HG02938 (cell line): ENCODE measurements around the gene CYP4F3.
"Not testable (repeated sequence)": the region's sequence is repeated elsewhere in the genome, so short reads cannot be mapped to it uniquely, and the experiment has no call there.

Experiments
- ATAC-seq: cut with Tn5 transposase; IDR thresholded peaks from one replicate; pipeline ENCODE4 v1.9.1; 2021; ENCODE audit warnings: mild to moderate bottlenecking, moderate library complexity; ENCODE audit not compliant: unreplicated experiment

The CYP4F3 gene

GRCh38 chr19:15666186-15666585 is 25.5 kb downstream of the CYP4F3 start:
- ATAC-seq: no peak

GRCh38 chr19:15666883-15667282 is 26.2 kb downstream of the CYP4F3 start:
- no peak for ATAC-seq

GRCh38 chr19:15669440-15669839 is 28.7 kb downstream of the CYP4F3 start:
- ATAC-seq: no peak

- ATAC-seq: no peak
Observed at GRCh38 chr19:15669891-15670290, 29.2 kb downstream of the CYP4F3 start.

- no peak for ATAC-seq
Observed at GRCh38 chr19:15671237-15671821, 30.6 kb downstream of the CYP4F3 start.

- no peak for ATAC-seq
Observed at GRCh38 chr19:15671891-15672579, 31.3 kb downstream of the CYP4F3 start.

- no peak for ATAC-seq
Observed at GRCh38 chr19:15672580-15673175, 32.0 kb downstream of the CYP4F3 start, which contains the start of gene CYP4F12. CYP4F12 (plus strand) TSS chr19:15673087; CDS start chr19:15673530, 443 bp downstream.

- ATAC-seq: no peak
Observed at GRCh38 chr19:15673176-15673654, 32.5 kb downstream of the CYP4F3 start.

GRCh38 chr19:15675560-15675959 is 34.9 kb downstream of the CYP4F3 start:
- ATAC-seq: no peak

- no peak for ATAC-seq
Observed at GRCh38 chr19:15679089-15679488, 38.4 kb downstream of the CYP4F3 start.

GRCh38 chr19:15679865-15680264 is 39.2 kb downstream of the CYP4F3 start:
- not testable (repeated sequence) for ATAC-seq

GRCh38 chr19:15680478-15681322 is 40.0 kb downstream of the CYP4F3 start:
- no peak for ATAC-seq

- no peak for ATAC-seq
Observed at GRCh38 chr19:15683411-15683810, 42.7 kb downstream of the CYP4F3 start.

GRCh38 chr19:15684828-15685227 is 44.1 kb downstream of the CYP4F3 start:
- ATAC-seq: no peak

GRCh38 chr19:15696654-15697194 is 56.0 kb downstream of the CYP4F3 start:
- no peak for ATAC-seq

GRCh38 chr19:15701757-15702533 is 61.2 kb downstream of the CYP4F3 start:
- ATAC-seq: no peak

GRCh38 chr19:15702534-15702930 is 61.8 kb downstream of the CYP4F3 start:
- ATAC-seq: no peak
